HG03175 (cell line): Measurements from ENCODE around the gene BLTP2.
"Not testable (repeated sequence)": the region's sequence is repeated elsewhere in the genome, so short reads cannot be mapped to it uniquely, and the experiment has no call there.

Experiments used
- ATAC-seq: cut with Tn5 transposase; IDR thresholded peaks from one replicate; pipeline ENCODE4 v1.9.1; 2021; ENCODE audit warnings: mild to moderate bottlenecking, moderate library complexity; ENCODE audit not compliant: unreplicated experiment

BLTP2 gene

DNA sequence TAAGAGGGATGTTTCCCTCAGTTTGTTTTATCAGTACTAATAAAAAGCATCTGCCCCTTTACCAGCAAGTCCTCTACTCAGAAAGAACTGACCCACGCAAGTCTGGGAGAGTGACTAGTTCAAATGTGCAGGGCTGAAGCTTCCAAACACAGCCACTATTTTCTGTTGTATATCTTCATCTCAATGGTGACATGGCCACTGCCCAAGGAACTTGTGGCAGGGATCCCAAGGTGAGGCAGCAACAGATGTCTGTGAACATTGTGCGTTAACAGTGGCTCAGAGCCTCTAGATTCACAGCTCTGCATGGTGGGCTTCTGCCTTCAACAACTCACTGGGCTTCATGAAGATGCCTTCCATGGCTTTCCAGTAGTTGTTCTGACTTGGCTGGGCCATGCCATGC lies 3.7 kb upstream of the BLTP2 start:
- ATAC-seq, result no peak

DNA sequence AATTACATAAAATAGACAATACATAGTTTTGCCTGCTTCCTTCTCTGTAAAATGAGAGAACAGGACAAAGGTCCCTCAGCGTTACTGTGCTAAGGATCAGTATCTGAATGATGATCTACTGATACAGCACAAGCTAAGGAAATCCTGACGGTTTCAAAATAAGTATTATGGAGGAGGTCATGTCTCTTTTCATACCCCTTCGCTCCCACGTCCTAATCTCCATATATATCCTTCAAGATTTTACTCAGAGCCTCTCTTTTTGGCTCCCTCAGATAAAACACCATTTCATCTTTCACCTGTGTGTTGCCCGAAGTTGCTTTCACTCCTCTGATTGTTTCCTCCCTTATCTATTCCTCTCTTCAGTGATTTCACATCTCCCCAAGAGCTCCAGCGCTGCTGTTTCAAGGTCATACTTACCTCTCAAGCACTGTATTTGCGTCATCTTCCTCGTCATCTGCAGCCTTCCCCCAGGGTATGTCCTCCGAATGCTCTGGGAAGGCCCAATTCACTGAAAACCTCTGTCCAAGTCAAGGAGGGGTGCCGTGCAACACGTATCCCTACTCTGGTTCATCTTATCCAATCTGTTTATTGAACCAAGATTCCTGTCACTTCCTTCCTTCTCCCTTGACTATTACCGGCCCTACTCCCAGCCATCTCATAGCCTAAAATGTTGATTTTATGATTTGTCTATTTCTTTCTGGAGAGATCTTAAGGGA lies 1.2 kb upstream of the BLTP2 start:
- no peak for ATAC-seq

DNA sequence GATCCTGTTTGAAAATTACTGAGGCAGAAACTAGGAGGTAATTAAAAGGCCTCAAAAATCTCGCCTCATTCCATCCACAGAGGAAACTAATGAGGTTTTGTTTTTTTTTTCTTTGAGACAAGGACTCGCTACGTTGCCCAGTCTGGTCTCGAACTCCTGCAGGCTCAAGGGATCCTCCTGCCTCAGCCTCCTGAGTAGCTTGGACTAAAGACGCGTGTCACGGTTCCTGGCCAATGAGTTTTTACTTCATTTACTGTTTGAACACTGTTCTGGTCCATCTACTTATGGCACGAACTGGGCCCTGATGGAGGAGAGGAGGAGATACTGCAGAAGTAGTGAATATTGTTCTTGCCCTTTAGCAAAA lies 600 bp upstream of the BLTP2 start:
- no peak for ATAC-seq

GRCh38 chr17:28643983-28644786 lies 773 bp downstream of the BLTP2 start:
- ATAC-seq, result peak; percentile 8

GRCh38 chr17:28641579-28641978 lies 3.4 kb downstream of the BLTP2 start:
- ATAC-seq, result no peak

DNA sequence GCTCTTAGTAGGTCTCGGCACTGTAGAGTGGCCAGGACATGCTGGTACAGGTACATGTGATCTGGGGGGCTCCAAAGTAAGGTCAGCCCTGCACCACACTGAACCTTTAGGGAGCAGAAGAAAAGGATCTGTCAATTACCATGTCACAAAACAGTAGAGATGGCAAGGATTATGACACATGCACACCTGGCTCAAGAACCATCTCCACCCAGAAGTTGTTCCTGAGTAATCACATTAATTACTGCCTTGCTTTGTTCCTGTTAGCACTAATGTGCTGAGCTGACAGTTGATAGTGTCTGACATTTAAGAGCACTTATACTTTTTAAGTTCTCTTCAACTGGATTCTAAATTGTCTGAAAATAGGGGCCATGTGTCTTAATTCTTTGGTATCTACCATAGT lies 9.5 kb downstream of the BLTP2 start:
- no peak for ATAC-seq

DNA sequence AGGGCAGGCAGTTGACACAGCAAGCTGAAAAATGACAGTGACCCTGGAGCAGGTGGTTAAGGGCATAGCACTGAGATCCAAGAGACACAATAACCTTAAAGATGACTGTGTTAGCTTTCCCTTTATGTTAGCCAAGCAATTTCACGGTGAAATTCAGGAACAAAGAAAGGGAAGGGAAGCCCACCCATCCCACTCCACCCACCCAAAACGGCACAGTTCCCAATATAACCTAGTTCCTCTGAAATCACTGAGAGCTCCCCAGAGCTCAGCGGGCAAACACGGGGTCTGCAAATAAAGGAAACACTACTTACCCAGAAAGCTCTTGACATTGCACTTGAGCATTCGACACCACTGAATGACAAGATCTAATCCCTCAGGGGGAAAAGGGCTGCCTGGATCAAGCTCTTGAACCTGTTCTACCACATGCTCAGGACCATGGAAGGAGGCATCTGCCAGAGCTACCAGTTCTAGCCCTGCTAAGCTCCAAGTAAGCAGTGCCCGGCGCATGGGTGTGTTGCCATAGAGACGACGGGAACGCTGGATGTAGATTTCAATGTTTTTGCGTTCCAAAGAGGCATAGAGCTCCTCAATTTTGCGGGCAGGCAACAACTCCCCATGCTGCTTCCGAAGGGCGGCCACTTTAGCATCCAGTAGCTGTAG lies 10.6 kb downstream of the BLTP2 start:
- no peak for ATAC-seq

GRCh38 chr17:28626818-28627217 lies 18.1 kb downstream of the BLTP2 start:
- no peak for ATAC-seq

DNA sequence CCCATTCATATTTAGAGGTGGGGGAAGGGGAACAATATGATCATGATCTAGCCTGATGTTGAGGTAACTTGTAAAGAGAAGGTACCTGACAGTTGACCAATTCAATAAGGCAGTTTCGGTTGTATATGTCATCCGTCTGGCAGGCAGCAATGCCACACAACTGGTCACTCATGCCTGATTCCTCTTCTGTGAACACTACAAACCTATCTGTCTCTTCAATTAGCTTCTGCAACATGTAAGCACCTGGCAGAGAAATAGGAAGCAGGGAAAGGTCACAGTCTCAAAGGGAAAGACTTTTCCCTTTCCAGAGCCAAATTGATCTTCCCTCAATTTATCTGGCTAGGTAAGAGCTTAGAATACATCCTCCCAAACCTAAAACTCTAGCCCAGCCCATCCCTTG lies 20.8 kb downstream of the BLTP2 start:
- ATAC-seq, result no peak

GRCh38 chr17:28623696-28624095 lies 21.3 kb downstream of the BLTP2 start:
- ATAC-seq, result no peak

DNA sequence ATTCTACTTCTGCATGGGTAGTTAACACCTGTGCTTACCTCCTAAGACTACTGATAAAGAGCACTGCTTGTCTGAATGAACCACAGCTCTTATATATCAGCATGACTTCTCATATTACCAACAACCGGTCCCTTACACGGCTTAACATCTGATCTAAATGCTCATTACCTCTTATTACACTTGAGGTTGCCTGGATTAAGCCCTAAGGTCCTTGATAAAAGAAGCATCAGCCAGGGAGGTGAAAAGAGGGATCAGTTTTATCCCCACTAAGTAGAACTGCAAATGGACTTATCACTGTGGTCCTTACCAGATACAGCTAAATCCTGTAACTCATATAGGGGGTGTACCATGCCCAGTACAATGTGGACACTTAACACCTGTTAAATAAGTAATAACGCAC lies 22.8 kb downstream of the BLTP2 start:
- ATAC-seq, result no peak

DNA sequence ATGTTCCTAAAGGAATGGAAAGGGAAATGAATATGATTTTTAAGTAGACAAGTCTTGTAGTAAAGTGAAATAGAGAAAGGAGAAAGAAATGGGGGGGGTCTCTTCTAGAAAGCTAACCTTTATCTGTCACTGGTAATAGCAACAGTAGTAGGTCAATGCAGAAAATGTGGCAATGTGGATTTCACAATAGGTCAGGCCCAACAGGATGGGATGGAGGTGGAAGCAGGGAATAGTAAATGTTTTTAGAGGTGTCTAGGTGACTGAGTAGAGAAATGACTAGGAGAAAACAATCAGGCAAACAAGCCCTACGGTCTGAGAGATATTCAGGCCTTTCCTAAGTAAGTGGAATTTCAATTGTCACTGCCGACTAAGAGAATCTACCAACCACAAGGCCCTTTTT lies 24.9 kb downstream of the BLTP2 start:
- ATAC-seq, result no peak

- ATAC-seq, result no peak
These were observed 26.5 kb downstream of the BLTP2 start for GRCh38 chr17:28618464-28618863.

- ATAC-seq, result no peak
These were observed 28.7 kb downstream of the BLTP2 start for GRCh38 chr17:28616281-28616680.

DNA sequence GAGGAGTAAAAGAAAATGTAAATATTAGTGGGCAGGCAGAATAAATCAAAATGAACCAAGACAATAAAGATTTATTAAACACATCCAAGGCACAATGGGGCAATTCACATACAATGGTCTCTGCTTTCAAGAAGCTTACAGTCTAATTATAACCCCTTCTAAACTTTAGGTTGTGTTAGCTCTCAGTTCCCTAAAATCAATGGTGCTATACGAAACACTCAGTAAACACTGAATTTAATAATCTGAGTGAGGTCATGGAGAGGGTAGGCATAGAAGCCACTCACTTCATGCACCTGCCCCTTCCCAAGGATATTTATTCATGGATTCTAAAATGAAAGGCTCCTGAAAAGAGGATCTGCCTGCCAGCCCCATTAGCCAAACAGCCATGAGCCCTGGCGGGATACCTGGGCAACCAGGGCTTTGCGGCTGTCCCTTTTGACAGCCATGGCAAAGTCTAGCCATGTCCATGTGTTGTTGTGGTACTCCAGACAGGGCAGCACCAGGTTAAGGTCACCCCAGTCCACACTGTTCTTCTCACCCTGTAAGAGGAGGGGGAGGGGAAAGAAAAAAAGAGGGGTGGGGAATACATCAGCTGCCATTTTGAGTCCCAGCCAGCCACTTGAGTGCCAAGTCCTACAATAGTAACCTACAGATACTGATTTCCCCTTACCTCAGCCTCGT lies 29.6 kb downstream of the BLTP2 start:
- no peak for ATAC-seq

DNA sequence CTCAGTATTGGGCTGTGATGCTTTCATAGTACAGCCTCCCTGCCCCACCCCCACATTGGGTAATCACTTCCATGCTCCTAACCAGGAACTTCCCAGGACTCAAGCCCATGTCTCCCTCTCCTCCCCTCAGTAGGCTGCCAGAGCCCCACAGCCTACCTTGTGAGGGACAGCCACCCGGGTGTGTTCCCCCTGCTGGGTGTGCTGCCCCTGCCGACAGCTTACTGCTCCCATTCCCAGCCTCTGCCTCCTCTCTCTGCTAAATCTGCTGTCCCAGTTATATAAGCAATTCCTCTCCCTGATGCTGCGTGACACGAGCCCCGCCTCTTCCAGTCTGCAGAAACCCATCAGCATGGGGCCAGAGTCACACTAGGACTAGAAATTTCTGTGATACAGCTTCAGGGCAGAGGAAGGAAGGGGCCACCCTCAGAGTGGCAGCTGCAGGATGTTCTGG lies 31.0 kb downstream of the BLTP2 start, which contains the start of gene RSKR:
Gene RSKR, minus strand, starts transcription at position 255 of the 451 bp plus-strand sequence. Its CDS starts 24 bp downstream, at position 231.
- no peak for ATAC-seq

DNA sequence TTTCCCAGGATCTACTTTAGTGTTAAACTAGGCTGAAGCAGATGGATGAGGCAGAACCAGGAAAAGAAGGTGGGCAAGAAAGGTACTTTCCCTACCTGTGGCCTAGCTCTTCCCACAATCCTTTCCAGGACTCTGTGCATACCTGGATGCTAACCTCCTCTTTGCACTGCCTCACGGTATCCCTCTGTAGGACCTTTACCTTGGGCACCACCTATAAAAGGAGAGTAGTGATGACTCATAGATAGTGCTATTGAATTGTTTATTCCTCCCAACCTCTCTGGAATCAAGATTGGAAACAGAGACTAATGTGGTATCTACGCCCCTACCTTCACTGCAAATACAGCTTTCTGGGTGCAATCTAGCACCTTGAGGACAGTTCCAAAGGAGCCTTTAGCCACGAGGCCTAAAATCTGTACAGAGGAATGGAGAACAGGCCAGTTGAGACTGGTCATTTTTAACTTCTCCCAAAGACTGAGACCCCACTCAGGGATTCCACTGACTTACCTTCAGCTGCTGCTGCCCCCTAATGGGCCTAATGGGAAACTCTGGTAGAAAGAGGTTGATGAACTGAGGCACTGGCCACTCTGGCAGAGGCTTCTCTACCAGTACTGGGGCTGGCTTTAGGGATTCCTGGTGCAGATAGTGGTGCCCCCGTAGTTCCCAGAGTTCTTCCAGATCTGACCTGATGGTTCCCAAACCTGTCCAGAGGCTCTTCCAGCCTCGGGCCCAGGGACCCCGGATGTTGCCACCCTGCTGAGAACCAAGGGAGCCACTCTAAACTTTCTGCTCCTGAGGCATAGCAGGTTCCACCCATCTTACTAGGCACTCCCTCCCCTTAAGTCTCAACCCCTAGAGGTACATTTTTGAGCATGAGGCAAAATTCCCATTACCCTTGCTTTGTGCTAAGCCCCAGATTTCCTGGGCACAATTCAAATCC lies 31.8 kb downstream of the BLTP2 start:
- ATAC-seq, result no peak

GRCh38 chr17:28612531-28612930 lies 32.4 kb downstream of the BLTP2 start:
- ATAC-seq, result no peak

GRCh38 chr17:28610376-28610775 lies 34.6 kb downstream of the BLTP2 start:
- no peak for ATAC-seq

GRCh38 chr17:28604031-28604430 lies 40.9 kb downstream of the BLTP2 start:
- not testable (repeated sequence) for ATAC-seq
